H9 (cell line): ENCODE measurements around the gene LHFPL2. TPM values are rescaled to one million over a fixed set of nuclear protein-coding genes. Genes with fewer than 3 reads are reported as not detected.

Experiments used
- DNase-seq: peaks from one replicate; pipeline ENCODE4 v3.0.0-alpha.2; 2017
- H2AFZ ChIP-seq: one replicate; pipeline ENCODE4 v1.6.1; 2013; ENCODE audit warnings: mild to moderate bottlenecking, low read length, control low read depth, moderate library complexity
- H2AK5ac ChIP-seq: 2 replicates; pipeline ENCODE4 v1.6.1; 2013; ENCODE audit warnings: low read length, control low read depth, mixed read lengths; ENCODE audit not compliant: insufficient read length
- H2BK120ac ChIP-seq: one replicate; pipeline ENCODE4 v1.6.1; 2013; ENCODE audit warnings: low read depth, mild to moderate bottlenecking, low read length, control low read depth, inconsistent platforms; ENCODE audit not compliant: poor library complexity, severe bottlenecking
- H2BK12ac ChIP-seq: 2 replicates; pipeline ENCODE4 v1.6.1; 2013; ENCODE audit warnings: low read length, control low read depth, mixed read lengths, low read depth; ENCODE audit not compliant: insufficient read length
- H2BK15ac ChIP-seq: 2 replicates; pipeline ENCODE4 v1.6.1; 2013; ENCODE audit warnings: low read depth, low read length, control low read depth
- H2BK20ac ChIP-seq: one replicate; pipeline ENCODE4 v1.6.1; 2013; ENCODE audit warnings: low read depth, mild to moderate bottlenecking, low read length, control low read depth, inconsistent platforms; ENCODE audit not compliant: poor library complexity, severe bottlenecking
- H2BK5ac ChIP-seq: 2 replicates; pipeline ENCODE4 v1.6.1; 2013; ENCODE audit warnings: low read length, control low read depth, mixed read lengths; ENCODE audit not compliant: insufficient read length
- H3K14ac ChIP-seq: 2 replicates; pipeline ENCODE4 v1.6.1; 2013; ENCODE audit warnings: low read length, control low read depth; ENCODE audit not compliant: insufficient read depth
- H3K18ac ChIP-seq: 2 replicates; pipeline ENCODE4 v1.6.1; 2013; ENCODE audit warnings: low read depth, mild to moderate bottlenecking, mixed read lengths, low read length, control low read depth; ENCODE audit not compliant: insufficient read length
- H3K23ac ChIP-seq: 2 replicates; pipeline ENCODE4 v1.6.1; 2013; ENCODE audit warnings: low read length, control low read depth, mixed read lengths, low read depth; ENCODE audit not compliant: insufficient read length
- H3K23me2 ChIP-seq: 2 replicates; pipeline ENCODE4 v1.6.1; 2013; ENCODE audit warnings: low read depth, mild to moderate bottlenecking, mixed read lengths, low read length, control low read depth; ENCODE audit not compliant: insufficient read length, poor library complexity, severe bottlenecking
- H3K27ac ChIP-seq: 2 replicates; pipeline ENCODE4 v1.5.1; 2013; ENCODE audit warnings: low read length, control low read depth, mixed read lengths, low read depth; ENCODE audit not compliant: insufficient read length
- H3K27me3 ChIP-seq: 2 replicates; pipeline ENCODE4 v1.6.1; 2013; ENCODE audit warnings: low read length, control low read depth, inconsistent platforms; ENCODE audit not compliant: insufficient read depth
- H3K4ac ChIP-seq: 2 replicates; pipeline ENCODE4 v1.6.1; 2013; ENCODE audit warnings: low read depth, mild to moderate bottlenecking, control low read depth, inconsistent platforms, low read length, moderate library complexity
- H3K4me1 ChIP-seq: 2 replicates; pipeline ENCODE4 v1.6.1; 2013; ENCODE audit warnings: low read length, control low read depth, inconsistent platforms; ENCODE audit not compliant: insufficient read depth
- H3K4me2 ChIP-seq: 2 replicates; pipeline ENCODE4 v1.6.1; 2013; ENCODE audit warnings: low read length, control low read depth, mixed read lengths; ENCODE audit not compliant: insufficient read length, insufficient read depth
- H3K56ac ChIP-seq: 2 replicates; pipeline ENCODE4 v1.6.1; 2013; ENCODE audit warnings: low read depth, mild to moderate bottlenecking, mixed read lengths, low read length, control low read depth; ENCODE audit not compliant: insufficient read length
- H3K79me1 ChIP-seq: 2 replicates; pipeline ENCODE4 v1.6.1; 2013; ENCODE audit warnings: low read depth, mild to moderate bottlenecking, moderate library complexity, low read length, control low read depth, inconsistent platforms; ENCODE audit not compliant: insufficient read depth, poor library complexity, severe bottlenecking
- H3K79me2 ChIP-seq: 2 replicates; pipeline ENCODE4 v1.6.1; 2013; ENCODE audit warnings: low read length, control low read depth, inconsistent platforms; ENCODE audit not compliant: insufficient read depth
- H3K9ac ChIP-seq: 2 replicates; pipeline ENCODE4 v1.6.1; 2013; ENCODE audit warnings: low read length, control low read depth, mixed read lengths; ENCODE audit not compliant: insufficient read length; ENCODE audit errors: extremely low read depth
- H3K9me3 ChIP-seq: one replicate; pipeline ENCODE4 v1.6.1; 2013; ENCODE audit warnings: low read depth, low read length, inconsistent platforms; ENCODE audit not compliant: control insufficient read depth
- H3T11ph ChIP-seq: one replicate; pipeline ENCODE4 v1.6.1; 2013; ENCODE audit warnings: mild to moderate bottlenecking, low read length, control low read depth, inconsistent platforms
- H4K20me1 ChIP-seq: one replicate; pipeline ENCODE4 v1.6.1; 2013; ENCODE audit not compliant: control insufficient read depth, insufficient read length, insufficient read depth
- H4K5ac ChIP-seq: 2 replicates; pipeline ENCODE4 v1.6.1; 2013; ENCODE audit warnings: low read depth, mild to moderate bottlenecking, mixed read lengths, low read length, control low read depth; ENCODE audit not compliant: insufficient read length
- H4K8ac ChIP-seq: replicated peaks from 2 replicates; pipeline ENCODE4 v1.6.1; 2013; ENCODE audit warnings: low read length, control low read depth, mixed read lengths, low read depth; ENCODE audit not compliant: insufficient read length
- H4K91ac ChIP-seq: 2 replicates; pipeline ENCODE4 v1.6.1; 2013; ENCODE audit warnings: low read depth, mild to moderate bottlenecking, moderate library complexity, mixed read lengths, low read length, control low read depth; ENCODE audit not compliant: insufficient read length
- H3K27ac Mint-ChIP-seq, 3 experiments: 2 replicates in 2 of 3; 3 replicates in 1 of 3; pipeline ENCODE4 v1.8.0; 2020 to 2021; ENCODE audit warnings: mixed read lengths in 3 of 3, mild to moderate bottlenecking in 1 of 3, moderate library complexity in 1 of 3
- H3K27me3 Mint-ChIP-seq: 2 replicates; pipeline ENCODE4 v1.8.0; 2021; ENCODE audit warnings: low read depth, mild to moderate bottlenecking, moderate library complexity, mixed read lengths
- H3K36me3 Mint-ChIP-seq, 3 experiments: 2 replicates in 2 of 3; 3 replicates in 1 of 3; pipeline ENCODE4 v1.8.0; 2020 to 2021; ENCODE audit warnings: low read depth in 3 of 3, mixed read lengths in 3 of 3; ENCODE audit not compliant: insufficient read depth in 1 of 3
- H3K4me1 Mint-ChIP-seq, 2 experiments: 2 replicates each; pipeline ENCODE4 v1.8.0; 2020; ENCODE audit warnings: mixed read lengths in 2 of 2
- H3K4me3 Mint-ChIP-seq, 2 experiments: 2 replicates in 1 of 2; 3 replicates in 1 of 2; pipeline ENCODE4 v1.8.0; 2020 to 2021; ENCODE audit warnings: mild to moderate bottlenecking in 2 of 2, mixed read lengths in 2 of 2, moderate library complexity in 1 of 2
- H3K9me3 Mint-ChIP-seq, 2 experiments: 2 replicates in 1 of 2; 3 replicates in 1 of 2; pipeline ENCODE4 v1.8.0; 2020; ENCODE audit warnings: mild to moderate bottlenecking in 2 of 2, mixed read lengths in 2 of 2, moderate library complexity in 1 of 2
- WGBS: extraction: QIAGEN DNeasy Blood & Tissue Kit; methylation state at CpG from one replicate; pipeline ENCODE4 v1.1.7; 2013; ENCODE audit warnings: missing lambda C conversion rate, low lambda C conversion rate, mixed read lengths; ENCODE audit not compliant: insufficient read length; ENCODE audit errors: extremely low coverage; 5-methylcytosine and 5-hydroxymethylcytosine counted together
- total RNA-seq: library from RNA; stranded (reverse); gene quantifications from 2 replicates; pipeline ENCODE4 v1.2.1, GENCODE V29; 2021
- TF ChIP-seq, protein P1 (sequence below): fragments of 200-600 bp; sonication (generic); conservative IDR thresholded peaks from 3 replicates; pipeline ENCODE4 v1.8.0; 2021; ENCODE audit warnings: antibody characterized with exemption, mild to moderate bottlenecking

LHFPL2 gene
- total RNA-seq, 1 experiment from 2014 or later: 26.3 TPM

DNA sequence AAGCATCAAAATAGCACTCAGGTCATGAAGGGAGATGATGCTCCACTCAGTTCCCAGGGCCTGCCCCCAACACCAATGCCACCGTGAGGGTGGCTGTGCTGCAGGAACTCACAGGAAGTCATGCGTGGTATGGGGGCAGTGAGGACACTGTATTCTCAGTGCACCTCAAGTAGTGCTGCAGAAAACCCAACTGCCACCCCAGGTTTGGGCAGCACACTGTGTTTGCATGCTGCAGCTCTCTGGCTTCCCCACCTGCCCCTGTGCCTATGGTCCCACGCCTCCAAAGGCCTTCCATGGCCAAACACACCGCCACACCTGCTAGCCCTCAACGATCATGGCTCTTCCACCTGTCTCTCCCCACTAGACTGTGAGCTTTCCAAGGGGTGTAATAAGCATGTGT, 14.3 kb downstream of the LHFPL2 start:
- Histone ChIP-seq H3K4me2 (no peak overlapping the region), H2AK5ac (no peak overlapping the region), H3K18ac (no peak overlapping the region), H4K20me1 (no peaks in the 10 kb centered on the region), H2BK15ac (no peak overlapping the region), H2BK5ac (no peak overlapping the region), H2BK120ac (no peak overlapping the region), H3K23ac (no peak overlapping the region), H3K27ac (no peak overlapping the region), H4K91ac (no peak overlapping the region), H3K14ac (no peak overlapping the region), H3K79me2 (peaks cover 38% of the 10 kb centered on the region), H2BK20ac (no peak overlapping the region), H3K23me2 (no peaks in the 10 kb centered on the region), H3K4me1 (peaks cover 6% of the 10 kb centered on the region; the same call in 1 of the 2 replicates), H3K4ac (no peak overlapping the region), H2BK12ac (no peak overlapping the region), H4K5ac (no peak overlapping the region), H3K9me3 (no peaks in the 10 kb centered on the region), H3K27me3 (no peaks in the 10 kb centered on the region), H3T11ph (no peak overlapping the region), H3K56ac (no peak overlapping the region), H3K79me1 (peaks cover 10% of the 10 kb centered on the region), H4K8ac (no peak overlapping the region), H3K9ac (no peak overlapping the region), H2AFZ (no peak overlapping the region)
- no CpG with 5 or more reads among the region's 5 CpGs for WGBS
- peaks cover 37 to 51% (median 38%) of the 10 kb centered on the region in 3 experiments for H3K36me3 Mint-ChIP-seq
- TF ChIP-seq, protein P1, sequence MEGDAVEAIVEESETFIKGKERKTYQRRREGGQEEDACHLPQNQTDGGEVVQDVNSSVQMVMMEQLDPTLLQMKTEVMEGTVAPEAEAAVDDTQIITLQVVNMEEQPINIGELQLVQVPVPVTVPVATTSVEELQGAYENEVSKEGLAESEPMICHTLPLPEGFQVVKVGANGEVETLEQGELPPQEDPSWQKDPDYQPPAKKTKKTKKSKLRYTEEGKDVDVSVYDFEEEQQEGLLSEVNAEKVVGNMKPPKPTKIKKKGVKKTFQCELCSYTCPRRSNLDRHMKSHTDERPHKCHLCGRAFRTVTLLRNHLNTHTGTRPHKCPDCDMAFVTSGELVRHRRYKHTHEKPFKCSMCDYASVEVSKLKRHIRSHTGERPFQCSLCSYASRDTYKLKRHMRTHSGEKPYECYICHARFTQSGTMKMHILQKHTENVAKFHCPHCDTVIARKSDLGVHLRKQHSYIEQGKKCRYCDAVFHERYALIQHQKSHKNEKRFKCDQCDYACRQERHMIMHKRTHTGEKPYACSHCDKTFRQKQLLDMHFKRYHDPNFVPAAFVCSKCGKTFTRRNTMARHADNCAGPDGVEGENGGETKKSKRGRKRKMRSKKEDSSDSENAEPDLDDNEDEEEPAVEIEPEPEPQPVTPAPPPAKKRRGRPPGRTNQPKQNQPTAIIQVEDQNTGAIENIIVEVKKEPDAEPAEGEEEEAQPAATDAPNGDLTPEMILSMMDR: no peak
- peaks cover 12 to 15% of the 10 kb centered on the region in 2 experiments for H3K4me1 Mint-ChIP-seq
- H3K4me3 Mint-ChIP-seq: no peak overlapping the region
- H3K9me3 Mint-ChIP-seq: no peaks in the 10 kb centered on the region
- DNase-seq: no peak
- no peaks in the 10 kb centered on the region for H3K27me3 Mint-ChIP-seq
- H3K27ac Mint-ChIP-seq: peak overlapping the region in 1 of 3 experiments; percentile 38; a peak in 2 of 7 replicates
